ENCODE results near the gene BRIP1.
"Not testable (repeated sequence)": the region's sequence is repeated elsewhere in the genome, so short reads cannot be mapped to it uniquely, and the experiment has no call there.

Gene BRIP1

DNA sequence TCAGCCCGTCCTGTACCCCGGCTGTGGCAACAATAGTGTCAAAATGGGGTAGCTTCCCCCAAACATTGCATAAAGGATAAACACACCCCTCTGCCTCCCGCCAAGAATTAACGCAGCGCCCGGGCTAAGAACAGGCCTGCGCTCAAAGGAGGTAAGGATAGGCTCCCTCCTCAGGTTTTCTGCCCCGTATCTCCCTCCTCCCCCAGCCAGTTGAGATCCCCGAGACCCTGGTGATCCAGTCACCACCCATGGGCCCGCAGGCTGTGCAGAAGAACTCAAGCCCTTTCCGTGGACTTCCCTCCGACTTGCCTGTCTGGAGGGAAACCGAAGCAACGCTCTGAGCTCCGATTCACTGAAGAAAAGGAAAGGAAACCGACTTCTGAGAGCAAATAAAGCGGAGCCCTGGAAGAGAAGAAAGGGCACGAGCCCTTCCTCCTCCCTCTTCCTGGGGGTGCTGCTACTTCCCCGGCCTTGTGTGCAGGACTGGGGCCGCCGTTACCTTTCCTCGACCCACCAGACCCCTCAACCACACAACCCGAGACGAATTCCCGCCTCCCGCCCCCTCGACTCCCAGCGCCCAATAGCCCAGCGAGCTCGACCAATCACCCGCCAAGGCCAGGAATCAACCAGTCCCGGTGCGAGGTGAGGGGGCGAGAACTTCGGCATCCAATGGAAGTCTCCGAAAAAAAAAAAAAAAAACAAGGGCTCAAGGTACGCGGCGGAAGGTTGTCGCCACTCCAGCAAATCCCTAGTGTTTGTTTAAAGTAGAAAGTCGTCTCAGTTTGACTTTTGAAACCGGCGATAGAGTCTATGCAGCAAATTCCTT, at the start of gene BRIP1:
Gene BRIP1, minus strand, starts transcription at position 554 of the 826 bp plus-strand sequence. CDS start 1,989 bp downstream, outside the sequence.
- peak; percentile 74 for DNase-seq

DNA sequence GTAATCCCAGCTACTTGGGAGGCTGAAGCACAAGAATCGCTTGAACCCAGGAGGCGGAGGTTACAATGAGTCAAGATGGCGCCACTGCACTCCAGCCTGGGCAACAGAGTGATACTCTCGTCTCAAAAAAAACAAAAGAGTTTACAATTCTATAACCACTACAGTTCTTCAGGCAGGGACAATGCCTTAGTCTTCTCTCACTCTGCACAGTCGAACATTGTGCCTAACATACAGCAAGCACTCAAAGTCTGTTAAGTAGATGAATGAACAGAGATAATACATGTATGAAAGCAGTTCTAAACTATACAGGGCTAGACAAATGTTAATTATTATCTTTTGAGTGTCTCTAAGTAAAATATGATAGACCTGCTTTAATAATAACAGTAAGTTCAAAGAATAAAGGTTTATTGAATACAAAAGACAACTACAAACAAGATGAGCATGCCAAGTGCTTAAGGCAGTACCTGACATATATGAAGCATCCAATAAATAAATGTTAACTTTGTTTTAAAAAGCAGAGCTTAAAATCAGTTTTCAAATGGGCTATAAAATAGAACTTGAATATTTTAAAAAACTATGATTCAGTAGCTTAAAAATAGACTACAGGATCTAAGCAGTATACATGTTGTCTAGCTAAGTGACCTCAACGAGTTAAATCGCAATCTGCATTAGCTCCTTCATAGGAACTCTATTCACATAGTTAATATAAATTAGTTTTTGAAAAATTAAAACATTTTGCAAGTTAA, 45.1 kb upstream of the BRIP1 start:
- no peak for DNase-seq

DNA sequence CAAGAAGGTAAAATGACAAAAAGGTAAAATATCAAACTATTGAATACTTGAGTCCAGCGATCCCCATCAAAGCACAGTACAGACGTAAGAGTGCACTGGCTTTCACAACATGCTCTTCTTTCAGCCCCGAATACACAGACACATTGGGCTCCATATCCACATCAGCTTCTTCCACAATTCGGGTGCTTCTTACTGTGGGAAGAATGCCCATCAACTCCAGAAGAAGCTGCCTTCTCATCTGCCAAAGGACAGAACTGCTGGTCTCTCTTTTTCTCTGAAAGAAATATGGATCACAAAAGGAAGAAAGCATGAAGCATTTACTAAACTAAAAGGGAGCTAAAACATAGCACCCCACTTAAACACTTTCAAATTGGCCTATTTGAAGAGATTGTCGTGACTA, 44.0 kb upstream of the BRIP1 start:
- DNase-seq, result no peak

- DNase-seq, result no peak
Measured at GRCh38 chr17:61904094-61904710, 40.9 kb upstream of the BRIP1 start.

- DNase-seq, result no peak
Measured at GRCh38 chr17:61903251-61903650, 39.9 kb upstream of the BRIP1 start.

DNA sequence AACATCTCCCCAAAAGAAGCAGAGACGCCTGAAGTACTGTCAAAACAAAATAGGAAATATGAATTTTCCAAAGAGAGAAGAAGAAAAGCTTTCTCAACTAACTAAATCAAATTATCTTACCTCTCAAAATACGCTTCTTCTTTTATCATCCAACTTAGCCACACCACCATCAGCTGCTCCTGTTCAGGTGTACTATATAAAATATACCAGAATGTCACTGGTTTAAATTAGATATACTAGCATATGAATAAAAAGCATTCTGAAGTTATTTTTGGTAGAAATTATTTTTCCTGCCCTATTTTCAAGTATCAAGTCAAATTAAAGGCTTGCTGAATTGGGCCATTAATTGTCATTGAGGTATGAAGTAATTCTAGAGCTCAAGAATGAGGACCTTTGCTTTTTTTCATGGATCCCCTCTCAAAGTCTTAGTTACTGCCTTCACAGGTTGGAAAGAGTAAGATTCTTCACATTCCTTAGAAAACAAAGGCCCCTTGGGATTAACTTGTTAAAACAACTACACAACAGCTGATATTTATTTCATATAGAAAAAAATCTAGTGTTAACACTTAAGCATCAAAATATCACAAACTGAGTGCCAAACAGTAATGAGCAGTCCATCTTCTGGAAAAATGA, 34.3 kb upstream of the BRIP1 start:
- DNase-seq, result no peak

- DNase-seq, result no peak
Measured at GRCh38 chr17:61895391-61895790, 32.1 kb upstream of the BRIP1 start.

GRCh38 chr17:61894310-61894709, 31.0 kb upstream of the BRIP1 start:
- DNase-seq, result not testable (repeated sequence)

DNA sequence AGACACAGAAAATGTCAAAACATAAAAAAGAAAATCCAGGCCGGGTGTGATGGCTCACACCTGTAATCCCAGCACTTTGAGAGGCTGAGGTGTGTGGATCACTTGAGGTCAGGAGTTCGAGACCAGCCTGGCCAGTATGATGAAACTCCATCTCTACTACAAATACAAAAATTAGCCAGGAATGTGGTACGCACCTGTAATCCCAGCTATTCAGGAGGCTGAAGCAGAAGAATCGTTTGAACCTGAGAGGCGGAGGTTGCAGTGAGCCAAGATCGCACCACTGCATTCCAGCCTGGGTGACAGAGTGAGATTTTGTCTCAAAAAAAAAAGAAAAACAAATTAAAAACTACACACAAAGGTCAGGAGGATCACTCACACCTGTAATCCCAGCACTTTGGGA, 24.4 kb upstream of the BRIP1 start:
- DNase-seq, result not testable (repeated sequence)

- DNase-seq, result not testable (repeated sequence)
Measured at GRCh38 chr17:61885865-61886264, 22.5 kb upstream of the BRIP1 start.

- no peak for DNase-seq
Measured at GRCh38 chr17:61884864-61885263, 21.5 kb upstream of the BRIP1 start.

- no peak for DNase-seq
Measured at GRCh38 chr17:61880589-61881102, 17.3 kb upstream of the BRIP1 start.

DNA sequence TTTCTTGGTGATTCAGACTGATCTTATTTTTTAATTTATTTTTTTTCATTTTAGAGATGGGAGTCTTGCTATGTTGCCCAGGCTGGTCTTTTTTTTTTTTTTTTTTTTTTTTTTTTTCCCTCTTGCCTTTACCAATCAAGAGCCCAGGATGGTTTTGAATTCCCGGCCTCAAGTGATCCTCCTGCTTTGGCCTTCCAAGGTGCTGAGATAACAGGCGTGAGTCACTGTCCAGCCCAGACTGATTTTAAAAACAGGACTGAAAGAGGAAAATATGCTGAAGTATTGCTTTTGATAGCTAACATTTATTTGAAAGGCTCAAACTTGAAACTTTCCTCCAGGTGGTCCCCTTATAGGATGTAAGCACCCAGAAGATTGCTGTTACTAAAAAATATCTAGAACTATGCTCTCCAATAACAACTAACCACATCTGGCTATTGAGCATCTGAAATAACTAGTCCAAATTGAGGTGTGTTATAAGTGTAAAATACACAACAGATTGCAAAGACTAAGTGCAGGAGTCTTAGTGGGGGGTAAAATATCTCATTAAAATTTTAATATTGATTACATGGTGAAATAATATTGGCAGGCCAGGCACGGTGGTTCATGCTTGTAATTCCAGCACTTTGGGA, 15.8 kb upstream of the BRIP1 start:
- no peak for DNase-seq

GRCh38 chr17:61878520-61878919, 15.2 kb upstream of the BRIP1 start:
- no peak for DNase-seq

DNA sequence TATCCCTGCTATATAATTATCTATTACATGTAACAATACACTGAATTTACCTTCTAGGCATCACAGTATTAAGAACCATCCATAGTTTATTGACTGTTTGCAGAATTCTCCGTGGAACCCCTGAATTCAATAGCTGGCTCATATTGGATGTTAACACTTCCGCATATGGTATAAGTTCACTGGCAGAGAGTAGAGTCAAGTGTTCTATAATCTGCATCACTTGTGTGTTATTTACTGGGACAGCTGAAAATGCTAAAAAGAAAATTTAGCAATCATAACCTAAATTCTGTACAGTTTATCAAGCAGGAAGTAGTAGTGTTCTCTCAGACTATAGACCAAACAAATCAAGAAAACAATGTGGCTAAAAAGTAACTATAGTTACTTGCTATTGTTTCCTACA, 14.5 kb upstream of the BRIP1 start:
- no peak for DNase-seq

- no peak for DNase-seq
Measured at GRCh38 chr17:61875804-61876203, 12.5 kb upstream of the BRIP1 start.

GRCh38 chr17:61875285-61875684, 12.0 kb upstream of the BRIP1 start:
- DNase-seq, result no peak

DNA sequence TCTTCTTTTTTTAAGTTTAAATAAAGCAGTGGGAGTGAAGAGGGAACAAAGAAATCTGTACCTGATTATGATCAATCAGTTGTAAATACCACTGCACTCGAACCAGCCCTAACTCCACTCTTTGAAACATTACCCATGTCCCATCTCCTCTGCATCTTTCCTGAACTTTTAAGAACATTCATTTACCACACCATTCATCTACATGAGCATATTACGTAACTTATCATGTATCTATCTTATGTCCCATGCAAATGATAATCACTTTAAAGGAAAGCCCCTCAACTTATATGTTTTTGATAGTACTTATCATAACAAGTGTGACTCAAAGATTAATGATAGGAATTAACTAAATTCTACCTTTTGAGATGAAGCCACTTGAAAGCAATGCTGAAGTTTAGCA, 10.7 kb upstream of the BRIP1 start:
- no peak for DNase-seq

DNA sequence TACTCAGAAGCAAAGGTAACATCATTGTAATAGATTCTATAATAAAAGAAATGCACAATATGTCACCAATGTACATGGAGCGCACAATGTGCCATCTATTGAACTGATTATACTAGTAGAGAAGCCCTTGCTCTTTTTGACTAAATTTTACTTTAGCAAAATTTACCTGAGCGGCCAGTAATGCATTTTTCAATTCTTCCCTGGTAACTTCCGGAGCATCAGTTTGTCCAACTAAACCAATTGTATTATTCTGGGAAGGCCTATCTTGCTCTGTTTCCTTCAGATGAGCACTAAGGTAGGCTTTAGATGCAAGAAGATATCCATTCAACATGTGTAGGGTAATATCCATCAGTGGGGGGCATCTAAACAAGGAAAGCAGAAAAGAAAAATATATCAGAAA, 8.8 kb upstream of the BRIP1 start:
- no peak for DNase-seq

DNA sequence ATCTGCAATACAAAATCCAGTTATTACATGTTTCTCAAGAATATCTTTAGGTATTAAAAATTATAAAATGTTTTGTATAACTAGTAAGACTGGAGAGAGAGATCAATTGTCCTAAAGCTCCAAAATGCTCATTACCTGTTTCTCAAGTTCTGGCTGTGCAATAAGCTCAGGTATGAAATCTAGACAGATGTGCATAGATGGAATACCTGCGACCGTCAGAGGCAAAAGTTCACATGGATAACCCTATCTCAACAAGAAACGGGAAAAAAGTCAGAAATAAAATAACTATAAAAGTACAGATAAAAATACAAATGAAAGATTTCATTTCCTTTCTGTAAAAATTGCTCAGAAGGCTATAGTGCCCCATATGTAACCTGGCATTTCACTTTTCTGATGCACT, 5.8 kb upstream of the BRIP1 start:
- DNase-seq, result no peak

DNA sequence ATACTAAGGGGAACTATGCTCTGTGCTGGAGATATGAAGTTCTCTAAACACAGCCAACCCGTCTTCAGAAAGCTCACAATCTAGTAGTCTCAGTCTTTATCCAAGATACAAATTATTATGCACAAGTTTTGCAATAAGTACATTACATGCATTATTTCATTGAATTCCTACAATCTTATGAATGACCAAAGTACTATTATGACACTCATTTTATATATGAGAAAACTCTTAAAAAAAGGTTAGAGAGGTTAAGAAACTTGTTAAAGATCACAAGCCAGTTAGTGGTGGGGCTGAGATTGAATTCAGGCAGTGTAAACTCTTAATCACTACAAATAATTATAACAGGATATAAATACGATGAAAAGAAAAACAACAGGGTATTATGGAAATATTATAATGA, 4.7 kb upstream of the BRIP1 start:
- DNase-seq, result no peak

DNA sequence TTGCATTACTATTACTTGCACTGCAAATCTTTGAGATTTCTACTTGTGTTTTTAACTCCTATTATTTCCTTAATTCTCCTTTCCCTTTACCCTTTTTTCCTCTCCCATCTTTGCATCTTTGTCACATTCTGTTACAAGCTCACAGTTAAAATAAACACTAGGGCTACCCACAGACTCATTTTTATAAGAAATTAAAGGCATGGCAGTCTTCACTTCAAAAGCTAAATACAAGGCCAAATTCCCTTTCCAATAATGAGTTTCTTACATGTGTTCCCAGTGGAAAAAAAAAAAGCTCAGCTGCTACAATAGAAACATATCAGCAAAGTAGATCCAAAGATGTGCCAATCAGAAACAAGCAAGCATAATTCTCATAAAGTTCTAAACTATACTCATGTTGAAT, 3.7 kb upstream of the BRIP1 start:
- no peak for DNase-seq

GRCh38 chr17:61863801-61864126, 436 bp upstream of the BRIP1 start:
- DNase-seq, result no peak

Data from NCI-H187 treated with DMSO at 0.1 percent for 48 hours (cell line).